ENCODE data around the gene CPVL.

CPVL gene

DNA sequence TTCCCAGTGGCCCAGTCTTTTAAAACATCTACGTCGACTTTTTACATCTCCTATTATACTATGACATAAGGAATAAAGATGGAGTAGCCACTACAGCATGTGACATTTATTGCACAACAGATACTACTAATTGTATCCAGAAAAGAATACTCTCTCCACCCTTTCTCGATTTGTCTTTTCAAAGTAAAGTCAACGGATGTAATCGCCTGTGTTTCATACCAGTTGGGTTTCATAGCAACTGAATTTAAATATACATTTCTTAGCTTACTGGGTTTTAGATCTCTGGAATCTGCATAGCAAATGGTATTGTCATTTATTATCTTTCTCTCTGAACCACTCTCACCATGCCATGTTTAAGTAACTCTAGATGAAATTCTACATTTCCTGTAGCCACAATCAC, 101.8 kb downstream of the CPVL start:
- TF ChIP-seq, protein P1, sequence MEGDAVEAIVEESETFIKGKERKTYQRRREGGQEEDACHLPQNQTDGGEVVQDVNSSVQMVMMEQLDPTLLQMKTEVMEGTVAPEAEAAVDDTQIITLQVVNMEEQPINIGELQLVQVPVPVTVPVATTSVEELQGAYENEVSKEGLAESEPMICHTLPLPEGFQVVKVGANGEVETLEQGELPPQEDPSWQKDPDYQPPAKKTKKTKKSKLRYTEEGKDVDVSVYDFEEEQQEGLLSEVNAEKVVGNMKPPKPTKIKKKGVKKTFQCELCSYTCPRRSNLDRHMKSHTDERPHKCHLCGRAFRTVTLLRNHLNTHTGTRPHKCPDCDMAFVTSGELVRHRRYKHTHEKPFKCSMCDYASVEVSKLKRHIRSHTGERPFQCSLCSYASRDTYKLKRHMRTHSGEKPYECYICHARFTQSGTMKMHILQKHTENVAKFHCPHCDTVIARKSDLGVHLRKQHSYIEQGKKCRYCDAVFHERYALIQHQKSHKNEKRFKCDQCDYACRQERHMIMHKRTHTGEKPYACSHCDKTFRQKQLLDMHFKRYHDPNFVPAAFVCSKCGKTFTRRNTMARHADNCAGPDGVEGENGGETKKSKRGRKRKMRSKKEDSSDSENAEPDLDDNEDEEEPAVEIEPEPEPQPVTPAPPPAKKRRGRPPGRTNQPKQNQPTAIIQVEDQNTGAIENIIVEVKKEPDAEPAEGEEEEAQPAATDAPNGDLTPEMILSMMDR (IDR thresholded peaks at IDR 0.05; ENCODE audit: low read depth, low read length) = no peak
- no peak overlapping the region for H3K4me3 ChIP-seq (ENCODE audit: low read depth, low read length)

DNA sequence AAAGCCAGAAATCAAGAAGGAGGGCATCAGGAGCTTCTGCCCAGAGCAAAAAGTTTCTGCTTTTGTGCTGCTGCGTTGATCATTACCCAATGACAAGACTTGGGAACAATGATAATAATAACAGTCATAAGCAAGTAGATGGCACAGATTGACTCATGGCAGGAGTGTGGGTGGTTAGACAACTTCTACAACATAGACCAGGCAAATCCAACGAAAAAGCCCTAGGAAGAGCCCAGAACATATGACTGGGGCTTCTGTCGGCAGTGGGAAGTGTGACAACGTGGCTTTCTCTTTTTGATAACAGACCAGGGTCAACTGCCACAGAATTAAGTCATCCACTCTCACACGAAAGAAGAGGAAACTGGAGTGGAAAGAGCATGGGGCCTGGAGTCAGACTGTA, 102.8 kb downstream of the CPVL start:
- no peak overlapping the region for H3K4me3 ChIP-seq (ENCODE audit: low read depth, low read length)
- TF ChIP-seq, protein P1 (IDR thresholded peaks at IDR 0.05; ENCODE audit: low read depth, low read length) = no peak

DNA sequence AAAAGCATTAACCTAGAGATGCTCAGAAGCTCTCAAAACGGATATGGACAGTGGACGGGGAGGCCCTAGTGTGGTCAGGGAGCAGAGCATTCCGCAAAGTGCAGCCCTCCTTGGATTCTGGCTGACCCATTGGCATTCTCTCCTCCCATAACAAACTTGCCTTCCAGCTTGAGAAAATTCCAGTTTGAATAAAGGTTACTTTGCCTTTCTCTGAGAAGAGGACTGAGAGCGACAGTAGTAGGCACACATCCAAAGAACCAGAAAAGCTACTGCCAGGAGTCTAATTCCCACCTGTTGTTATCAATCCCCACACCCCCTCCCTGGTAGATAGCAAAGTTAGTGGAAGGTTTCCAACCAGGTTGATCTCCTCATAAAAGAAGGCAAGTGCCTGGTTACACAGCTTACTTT, 103.5 kb downstream of the CPVL start:
- H3K4me3 ChIP-seq (ENCODE audit: low read depth, low read length) = no peak overlapping the region
- TF ChIP-seq, protein P1 (IDR thresholded peaks at IDR 0.05; ENCODE audit: low read depth, low read length) = no peak

- TF ChIP-seq, protein P1 (IDR thresholded peaks at IDR 0.05; ENCODE audit: low read depth, low read length) = no peak
- no peak overlapping the region for H3K4me3 ChIP-seq (ENCODE audit: low read depth, low read length)
Observed at GRCh38 chr7:29041991-29042390, 104.3 kb downstream of the CPVL start.

- TF ChIP-seq, protein P1 (IDR thresholded peaks at IDR 0.05; ENCODE audit: low read depth, low read length) = no peak
- no peak overlapping the region for H3K4me3 ChIP-seq (ENCODE audit: low read depth, low read length)
Observed at GRCh38 chr7:29040579-29040925, 105.8 kb downstream of the CPVL start.

DNA sequence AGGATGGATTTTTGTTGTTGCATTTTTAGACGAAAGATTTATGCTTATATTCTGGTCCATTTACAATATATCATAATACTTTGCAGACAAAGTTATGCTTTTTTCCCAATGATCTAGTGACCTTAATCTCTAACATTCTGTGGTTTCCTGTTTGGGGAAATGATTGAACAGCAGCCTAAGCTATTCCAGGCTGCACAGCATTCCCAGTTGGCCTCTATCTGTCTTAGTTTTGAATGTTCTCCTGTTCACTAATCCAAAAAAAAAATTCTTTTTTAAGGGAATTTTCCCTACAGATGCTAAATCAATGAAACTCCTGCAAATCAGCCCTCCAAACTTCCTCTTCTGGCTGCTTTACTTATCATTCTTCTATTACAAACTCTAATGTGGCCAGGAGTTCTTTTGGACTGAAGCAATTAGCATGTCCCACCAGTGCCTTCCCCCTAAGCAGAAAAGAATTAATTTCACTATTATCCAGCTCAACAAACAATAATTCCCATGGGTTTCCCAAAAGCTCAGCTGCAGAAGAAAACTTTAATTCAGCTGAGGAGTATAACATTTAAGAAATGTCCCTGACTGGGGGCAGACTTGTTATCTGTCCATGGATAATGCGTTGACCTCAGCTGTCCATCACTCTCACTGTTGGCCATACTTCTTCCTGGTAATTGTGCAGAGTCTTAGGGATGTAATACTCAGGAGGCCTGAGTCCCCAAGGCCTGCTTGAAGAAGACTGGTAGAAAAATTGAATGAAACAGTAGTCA, 106.3 kb downstream of the CPVL start:
- no peak overlapping the region for H3K4me3 ChIP-seq (ENCODE audit: low read depth, low read length)
- TF ChIP-seq, protein P1 (IDR thresholded peaks at IDR 0.05; ENCODE audit: low read depth, low read length) = no peak

DNA sequence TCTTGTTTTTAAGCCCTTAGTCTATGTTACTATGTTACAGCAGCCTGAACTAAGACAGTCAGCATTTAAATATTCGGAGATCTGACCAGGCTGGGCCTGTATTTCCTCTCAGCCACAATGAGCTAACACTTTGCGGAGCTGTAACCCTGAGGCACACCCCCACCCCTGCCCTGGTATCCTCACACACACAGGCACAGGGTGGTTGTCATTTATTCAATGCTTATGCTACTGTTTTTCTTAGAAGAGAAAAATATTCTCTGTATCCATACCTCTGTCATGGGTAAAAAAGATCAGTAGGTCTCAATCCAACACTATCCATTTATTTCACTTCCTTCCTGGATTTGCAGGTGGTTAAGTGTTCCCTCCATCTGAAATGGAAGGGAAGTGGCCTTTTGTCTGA, 107.9 kb downstream of the CPVL start:
- H3K4me3 ChIP-seq (ENCODE audit: low read depth, low read length) = no peak overlapping the region

More for the DNA sequence above, 107.9 kb downstream of the CPVL start:
- TF ChIP-seq, protein P1 (IDR thresholded peaks at IDR 0.05; ENCODE audit: low read depth, low read length) = no peak
